LNCaP clone FGC (cell line): ENCODE results near the gene PEPD.

ENCODE experiments used
- DNase-seq: peaks from one replicate; pipeline ENCODE4 v3.0.0-alpha.2; 2011; ENCODE audit warnings: low read depth
- H3K4me3 ChIP-seq: 2 replicates; pipeline ENCODE4 v1.5.1; 2011; ENCODE audit warnings: mild to moderate bottlenecking, low read depth, low read length, control low read depth
- CTCF ChIP-seq: IDR thresholded peaks from 2 replicates; pipeline ENCODE4 v1.5.1; 2012; ENCODE audit warnings: mild to moderate bottlenecking; ENCODE audit not compliant: control insufficient read depth, insufficient read depth; ENCODE audit errors: extremely low read depth

PEPD gene

GRCh38 chr19:33346665-33347064, 174.9 kb downstream of the PEPD start:
- TF ChIP-seq CTCF: no peak
- H3K4me3 ChIP-seq: no peak overlapping the region
- DNase-seq: no peak

GRCh38 chr19:33345163-33345562, 176.4 kb downstream of the PEPD start:
- no peak overlapping the region for H3K4me3 ChIP-seq
- DNase-seq: no peak
- TF ChIP-seq CTCF: no peak

- TF ChIP-seq CTCF: no peak
- no peak for DNase-seq
- H3K4me3 ChIP-seq: no peak overlapping the region
Observed at GRCh38 chr19:33344573-33344925, 177.0 kb downstream of the PEPD start.

GRCh38 chr19:33343859-33344572, 177.6 kb downstream of the PEPD start:
- no peak overlapping the region for H3K4me3 ChIP-seq
- TF ChIP-seq CTCF: no peak
- DNase-seq: no peak

- H3K4me3 ChIP-seq: no peak overlapping the region
- TF ChIP-seq CTCF: no peak
- no peak for DNase-seq
Observed at GRCh38 chr19:33343301-33343700, 178.3 kb downstream of the PEPD start.

- no peak overlapping the region for H3K4me3 ChIP-seq
- no peak for DNase-seq
- TF ChIP-seq CTCF: no peak
Observed at GRCh38 chr19:33340991-33341390, 180.6 kb downstream of the PEPD start.

- no peak for TF ChIP-seq CTCF
- H3K4me3 ChIP-seq: no peak overlapping the region
- no peak for DNase-seq
Observed at GRCh38 chr19:33339016-33339984, 182.3 kb downstream of the PEPD start.
